HG03135 (cell line): ENCODE results near the gene ARFRP1.
"Not testable (repeated sequence)": the region's sequence is repeated elsewhere in the genome, so short reads cannot be mapped to it uniquely, and the experiment has no call there.

ENCODE experiments used
- ATAC-seq: cut with Tn5 transposase; IDR thresholded peaks from one replicate; pipeline ENCODE4 v1.9.1; 2021; ENCODE audit warnings: mild to moderate bottlenecking, moderate library complexity; ENCODE audit not compliant: unreplicated experiment

The ARFRP1 gene

DNA sequence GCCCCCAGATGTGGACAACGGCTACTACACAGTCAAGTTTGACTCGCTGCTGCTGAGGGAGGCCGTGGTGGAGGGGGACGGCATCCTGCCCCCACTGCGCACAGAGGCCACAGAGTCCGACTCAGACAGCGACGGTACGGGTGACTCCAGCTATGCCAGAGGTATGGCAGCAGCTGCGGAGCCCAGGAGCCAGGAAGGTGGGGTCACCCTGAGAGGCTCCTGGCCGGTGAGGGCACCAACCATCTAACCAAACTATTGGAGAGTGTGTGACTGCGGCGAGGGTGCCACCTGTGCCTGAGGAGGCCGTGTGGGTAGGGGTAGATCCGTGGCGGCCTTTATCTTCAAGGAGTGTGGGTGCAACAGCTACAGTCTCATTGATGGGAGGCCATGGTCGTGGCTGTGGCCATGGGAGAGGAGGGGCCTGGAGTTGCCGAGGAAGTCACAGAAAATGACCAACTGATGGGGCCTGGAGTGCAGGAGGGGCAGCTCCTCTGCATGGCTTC lies 25.9 kb upstream of the ARFRP1 start:
- ATAC-seq = no peak

DNA sequence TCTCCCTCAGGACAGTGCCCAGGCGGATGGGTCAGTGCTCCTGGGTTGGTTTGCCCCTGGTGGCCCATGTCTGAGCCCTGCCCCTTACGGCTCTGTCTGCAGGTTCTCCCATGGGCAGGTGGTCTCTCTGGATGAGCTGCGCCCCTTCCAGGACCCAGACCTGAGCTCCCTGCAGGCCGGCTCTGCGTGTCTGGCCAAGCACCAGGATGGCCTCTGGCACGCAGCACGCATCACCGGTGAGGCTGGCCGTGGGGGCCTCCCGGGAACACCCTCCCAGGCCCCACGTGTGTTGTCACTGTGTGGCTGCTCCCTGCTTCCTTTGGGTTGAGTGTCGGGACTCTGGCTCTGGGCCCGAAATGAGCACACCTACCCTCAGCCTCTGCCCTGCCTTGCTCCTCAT lies 25.3 kb upstream of the ARFRP1 start:
- no peak for ATAC-seq

DNA sequence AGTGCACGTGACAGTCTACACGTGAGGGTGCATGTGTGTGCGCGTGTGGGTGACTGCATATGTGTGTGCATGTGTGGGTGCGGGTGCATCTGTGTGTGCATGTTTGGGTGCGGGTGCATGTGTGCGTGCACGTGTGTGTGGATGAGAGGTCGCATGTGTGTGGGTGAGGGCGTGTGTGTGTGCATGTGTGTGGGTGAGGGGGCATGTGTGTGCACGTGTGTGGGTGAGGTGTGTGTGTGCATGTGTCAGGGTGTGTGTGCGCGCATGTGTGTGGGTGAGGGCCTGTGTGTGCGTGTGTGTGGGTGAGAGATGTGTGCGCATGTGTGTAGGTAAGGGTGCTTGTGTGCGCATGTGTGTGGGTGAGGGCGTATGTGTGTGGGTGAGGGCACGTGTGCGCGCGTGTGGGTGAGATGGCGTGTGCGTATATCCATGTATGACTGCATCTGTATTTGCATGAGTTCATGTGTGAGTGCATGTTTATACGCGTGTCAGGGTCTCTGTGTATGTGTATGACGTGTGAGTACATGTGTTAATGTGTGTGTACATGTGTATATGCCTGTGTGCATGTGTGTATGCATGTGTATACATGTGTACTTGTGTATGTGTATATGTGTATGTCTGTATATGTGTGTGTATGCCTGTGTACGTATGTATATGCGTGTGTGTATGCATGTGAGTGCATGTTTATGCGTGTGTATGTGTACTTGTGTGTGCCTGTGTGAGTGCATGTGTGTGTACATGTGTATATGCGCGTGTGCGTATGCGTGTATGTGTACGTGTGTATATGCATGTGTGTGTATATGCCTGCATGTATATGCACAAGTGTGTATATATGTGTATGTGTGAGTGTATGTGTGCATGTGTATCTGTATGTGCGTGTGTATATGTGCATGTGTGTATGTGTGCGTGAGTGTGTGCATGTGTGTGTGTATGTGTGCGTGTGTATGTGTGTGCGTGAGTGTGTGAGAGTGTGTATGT lies 24.6 kb upstream of the ARFRP1 start:
- ATAC-seq = no peak

DNA sequence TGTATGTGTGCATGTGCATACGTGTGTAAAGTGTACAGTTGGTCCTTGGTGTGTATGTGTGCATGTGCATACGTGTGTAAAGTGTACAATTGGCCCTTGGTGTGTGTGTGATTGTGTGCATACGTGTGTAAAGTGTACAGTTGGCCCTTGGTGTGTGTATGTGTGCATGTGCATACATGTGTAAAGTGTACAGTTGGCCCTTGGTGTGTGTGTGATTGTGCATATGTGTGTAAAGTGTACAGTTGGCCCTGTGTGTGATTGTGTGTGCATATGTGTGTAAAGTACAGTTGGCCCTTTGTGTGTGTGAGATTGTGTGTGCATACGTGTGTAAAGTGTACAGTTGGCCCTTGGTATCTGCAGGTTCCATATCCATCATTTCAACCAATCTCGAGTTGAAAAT lies 23.6 kb upstream of the ARFRP1 start:
- no peak for ATAC-seq

DNA sequence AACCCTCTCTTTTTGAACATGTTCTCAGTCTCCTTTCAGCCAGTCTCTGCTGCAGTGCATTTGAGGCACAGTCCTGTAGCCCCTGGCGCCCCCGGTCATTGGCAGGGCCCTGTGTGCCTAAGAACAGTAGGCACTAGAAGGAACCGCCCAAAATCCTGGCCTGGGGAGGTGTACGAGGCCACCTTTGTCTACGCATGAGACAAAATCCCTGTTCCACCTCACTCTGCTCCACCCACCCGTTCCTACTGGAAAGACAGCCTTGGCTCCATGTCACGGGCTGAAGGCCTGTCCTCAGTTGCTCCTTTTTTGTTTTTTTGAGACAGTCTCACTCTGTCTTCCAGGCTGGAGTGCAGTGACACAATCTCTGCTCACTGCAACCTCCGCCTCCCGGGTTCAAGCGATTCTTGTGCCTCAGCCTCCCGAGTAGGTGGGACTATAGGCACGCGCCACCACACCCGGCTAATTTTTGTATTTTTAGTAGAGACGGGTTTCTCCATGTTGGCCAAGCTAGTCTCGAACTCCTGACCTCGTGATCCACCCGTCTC lies 22.5 kb upstream of the ARFRP1 start:
- not testable (repeated sequence) for ATAC-seq

DNA sequence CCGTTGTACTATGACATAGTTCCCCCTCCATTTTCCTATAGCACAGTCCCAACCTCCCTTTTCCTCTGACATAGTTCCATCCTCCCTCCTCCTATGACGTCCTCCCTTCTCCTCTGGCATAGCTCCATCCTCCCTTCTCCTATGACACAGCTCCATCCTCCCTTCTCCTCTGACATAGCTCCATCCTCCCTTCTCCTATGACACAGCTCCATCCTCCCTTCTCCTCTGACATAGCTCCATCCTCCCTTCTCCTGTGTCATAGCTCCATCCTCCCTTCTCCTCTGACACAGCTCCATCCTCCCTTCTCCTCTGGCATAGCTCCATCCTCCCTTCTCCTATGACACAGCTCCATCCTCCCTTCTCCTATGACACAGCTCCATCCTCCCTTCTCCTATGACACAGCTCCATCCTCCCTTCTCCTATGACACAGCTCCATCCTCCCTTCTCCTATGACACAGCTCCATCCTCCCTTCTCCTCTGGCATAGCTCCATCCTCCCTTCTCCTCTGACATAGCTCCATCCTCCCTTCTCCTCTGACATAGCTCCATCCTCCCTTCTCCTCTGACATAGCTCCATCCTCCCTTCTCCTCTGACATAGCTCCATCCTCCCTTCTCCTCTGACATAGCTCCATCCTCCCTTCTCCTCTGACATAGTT lies 15.3 kb upstream of the ARFRP1 start:
- ATAC-seq = not testable (repeated sequence)

DNA sequence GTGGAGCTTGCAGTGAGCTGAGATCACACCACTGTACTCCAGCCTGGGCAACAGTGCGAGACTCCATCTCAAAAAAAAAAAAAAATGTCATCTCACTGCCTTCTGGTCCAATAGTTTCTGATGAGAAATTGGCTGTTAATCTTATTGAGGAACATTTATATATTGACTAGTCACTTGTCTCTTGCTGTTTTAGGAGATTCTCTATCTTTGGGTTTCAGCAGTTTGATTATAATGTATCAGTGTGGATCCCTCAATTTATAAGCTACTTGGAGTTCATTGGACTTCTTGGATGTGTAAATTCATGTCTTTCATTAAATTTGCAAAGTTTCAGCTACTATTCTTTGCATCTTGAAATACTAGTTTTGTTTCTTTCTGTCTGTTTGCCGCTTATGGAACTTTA lies 11.2 kb upstream of the ARFRP1 start:
- ATAC-seq = no peak

DNA sequence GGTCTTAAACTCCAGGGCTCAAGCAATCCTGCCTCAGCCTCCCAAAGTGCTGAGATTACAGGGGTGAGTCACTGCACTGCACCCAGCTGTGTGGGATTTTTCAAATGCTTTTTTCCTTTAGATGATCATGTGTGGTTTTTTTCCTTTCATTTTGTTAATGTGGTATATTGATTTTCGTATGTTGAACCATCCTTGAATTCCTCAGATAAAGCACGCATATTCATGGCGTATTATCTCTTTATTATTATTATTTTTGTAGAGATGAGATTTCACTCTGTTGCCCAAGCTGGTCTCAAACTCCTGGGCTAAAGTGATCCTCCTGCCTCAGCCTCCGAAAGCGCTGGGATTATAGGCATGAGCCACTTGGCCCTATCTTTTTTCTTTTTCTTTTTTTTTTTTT lies 7.1 kb upstream of the ARFRP1 start:
- no peak for ATAC-seq

DNA sequence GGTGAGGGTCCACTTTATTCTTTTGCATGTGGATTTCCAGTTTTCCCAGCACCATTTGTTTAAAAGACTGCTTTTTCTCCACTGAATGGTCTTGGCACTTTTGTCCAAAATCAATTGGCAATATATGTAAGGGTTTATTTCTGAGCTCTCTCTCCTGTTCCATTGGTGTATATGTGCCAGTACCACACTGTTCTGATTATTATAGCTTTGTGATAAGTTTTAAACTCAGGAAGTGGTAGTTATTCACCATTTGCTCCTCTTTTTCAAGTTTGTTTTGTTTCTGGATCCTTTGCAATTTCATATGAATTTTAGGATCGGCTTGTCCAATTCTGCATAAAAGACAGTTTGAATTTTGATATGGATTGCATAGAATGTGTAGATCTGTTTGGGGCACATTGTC lies 4.4 kb upstream of the ARFRP1 start:
- ATAC-seq = no peak

DNA sequence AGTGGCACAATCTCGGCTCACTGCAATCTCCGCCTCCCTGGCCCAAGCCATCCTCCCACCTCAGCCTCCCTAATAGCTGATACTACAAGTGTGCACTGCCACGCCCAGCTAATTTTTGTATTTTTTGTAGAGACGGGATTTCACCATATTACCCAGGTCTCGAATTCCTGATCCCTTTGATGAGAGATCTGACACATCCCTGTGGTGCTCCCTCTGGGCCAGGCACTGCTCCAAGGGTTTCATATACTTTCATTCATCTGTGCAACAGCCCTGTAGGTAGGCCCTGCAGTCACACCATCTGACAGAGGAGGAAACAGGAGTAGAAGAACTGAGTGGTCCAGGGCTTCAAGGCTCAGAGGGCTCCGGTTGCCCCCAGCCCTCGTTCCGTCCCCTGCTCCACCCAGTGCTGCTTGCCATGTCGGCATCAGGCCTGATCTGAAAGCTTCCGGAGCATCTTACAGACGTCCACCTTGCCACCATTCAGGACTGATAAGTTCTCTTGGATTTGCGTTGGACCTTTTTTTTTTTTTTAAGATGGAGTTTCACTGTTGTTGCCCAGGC lies 3.4 kb upstream of the ARFRP1 start:
- no peak for ATAC-seq

DNA sequence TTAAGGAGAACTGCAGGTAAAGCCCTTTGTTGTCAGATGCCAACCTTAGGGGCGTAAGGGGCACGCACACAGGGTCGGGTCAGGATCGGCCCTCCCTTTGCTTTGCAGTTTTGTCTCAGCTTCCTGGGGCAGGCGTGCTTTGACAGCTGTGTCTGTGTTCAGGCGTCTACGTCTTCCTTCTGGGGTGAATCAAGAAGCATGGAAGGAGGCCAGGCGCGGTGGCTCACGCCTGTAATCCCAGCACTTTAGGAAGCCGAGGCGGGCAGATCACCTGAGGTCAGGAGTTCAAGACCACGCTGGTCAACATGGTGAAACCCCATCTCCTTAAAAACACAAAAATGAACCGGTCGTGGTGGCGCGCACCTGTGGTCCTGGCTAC lies 1.4 kb upstream of the ARFRP1 start:
- ATAC-seq = no peak

DNA sequence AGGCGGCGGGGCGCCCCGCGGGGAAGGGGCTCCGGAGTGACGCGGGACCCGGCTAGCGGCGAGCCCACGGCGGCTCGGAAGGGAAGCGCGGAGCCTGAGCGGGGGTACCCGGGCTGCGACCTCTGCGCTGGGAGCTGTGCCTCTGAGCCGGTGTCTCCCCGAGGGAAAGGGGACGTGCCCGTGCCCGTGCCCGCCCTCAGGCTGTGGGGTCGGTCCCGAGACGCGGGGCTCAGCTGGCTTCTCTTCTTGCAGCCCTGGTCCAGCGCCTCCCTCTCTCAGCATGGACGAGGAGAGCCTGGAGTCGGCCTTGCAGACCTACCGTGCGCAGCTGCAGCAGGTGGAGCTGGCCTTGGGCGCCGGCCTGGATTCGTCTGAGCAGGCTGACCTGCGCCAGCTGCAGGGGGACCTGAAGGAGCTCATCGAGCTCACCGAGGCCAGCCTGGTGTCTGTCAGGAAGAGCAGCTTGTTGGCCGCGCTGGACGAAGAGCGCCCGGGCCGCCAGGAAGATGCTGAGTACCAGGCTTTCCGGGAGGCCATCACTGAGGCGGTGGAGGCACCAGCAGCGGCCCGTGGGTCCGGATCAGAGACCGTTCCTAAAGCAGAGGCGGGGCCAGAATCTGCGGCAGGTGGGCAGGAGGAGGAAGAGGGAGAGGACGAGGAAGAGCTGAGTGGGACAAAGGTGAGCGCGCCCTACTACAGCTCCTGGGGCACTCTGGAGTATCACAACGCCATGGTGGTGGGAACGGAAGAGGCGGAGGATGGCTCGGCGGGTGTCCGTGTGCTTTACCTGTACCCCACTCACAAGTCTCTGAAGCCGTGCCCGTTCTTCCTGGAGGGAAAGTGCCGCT lies 749 bp upstream of the ARFRP1 start:
- peak; percentile 10 for ATAC-seq

DNA sequence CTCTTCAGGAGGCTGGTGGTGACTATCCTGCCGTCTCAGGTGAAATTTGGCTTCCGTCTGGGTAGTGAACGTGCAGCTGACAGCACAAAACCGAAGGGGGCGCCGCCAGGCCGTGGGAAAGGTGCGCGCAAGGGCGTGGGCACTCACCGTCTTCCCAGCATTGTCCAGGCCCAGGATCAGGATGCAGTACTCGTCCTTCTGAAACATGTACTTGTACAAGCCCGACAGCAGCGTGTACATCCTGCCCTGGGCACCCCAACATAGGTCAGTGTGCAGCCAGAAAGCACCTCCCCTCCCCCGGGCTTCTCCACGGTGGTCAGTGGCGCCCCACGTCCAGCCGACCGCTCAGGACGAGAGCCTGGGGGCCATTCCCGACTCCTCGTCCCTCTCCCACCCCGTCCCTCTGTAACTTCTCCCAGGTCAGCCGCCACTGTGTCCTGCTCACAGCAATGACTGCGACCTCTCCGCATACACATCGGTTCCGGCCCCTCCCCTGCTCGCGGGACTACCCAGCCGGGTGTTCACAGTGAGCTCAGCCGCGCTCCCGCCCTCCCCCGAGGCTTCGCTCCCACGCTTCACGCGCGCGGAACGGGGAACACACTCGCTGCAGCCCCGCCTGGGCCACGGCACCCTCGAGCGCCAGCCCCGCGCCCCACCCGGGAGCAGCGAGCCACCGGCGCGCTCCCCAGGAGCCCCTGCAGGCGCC lies 771 bp downstream of the ARFRP1 start:
- ATAC-seq = peak; percentile 31

DNA sequence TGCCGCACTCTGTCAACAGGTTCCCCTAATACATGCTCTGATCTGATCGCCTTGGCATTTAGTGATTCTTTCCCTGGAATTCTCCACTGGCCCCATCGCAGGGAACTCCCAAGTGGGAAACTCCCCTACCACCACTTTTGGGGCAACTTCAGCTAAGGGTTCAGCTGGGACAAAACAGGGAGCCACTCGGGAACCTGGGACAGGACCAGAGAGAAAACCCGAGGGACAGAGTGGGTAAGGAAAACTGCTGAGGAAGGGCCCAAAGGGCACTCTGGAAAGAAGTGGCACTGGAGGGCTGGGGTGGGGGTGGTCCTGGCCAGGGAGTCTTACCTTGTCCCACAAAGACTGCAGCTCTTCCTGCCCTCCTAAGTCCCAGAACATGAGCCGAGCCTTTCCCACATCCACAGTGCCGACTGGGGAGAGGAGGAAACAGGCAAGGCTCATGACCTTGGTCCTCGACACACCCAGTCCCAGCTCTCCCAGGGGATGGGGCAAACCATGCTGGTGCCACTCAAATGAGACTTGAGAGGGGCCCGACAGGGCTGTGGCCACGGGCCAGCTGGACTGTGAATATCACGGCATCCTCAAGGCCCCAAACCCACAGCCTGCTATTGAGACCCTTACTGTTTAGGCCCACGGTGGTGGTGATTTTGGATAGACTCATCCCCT lies 1.6 kb downstream of the ARFRP1 start:
- ATAC-seq = no peak

DNA sequence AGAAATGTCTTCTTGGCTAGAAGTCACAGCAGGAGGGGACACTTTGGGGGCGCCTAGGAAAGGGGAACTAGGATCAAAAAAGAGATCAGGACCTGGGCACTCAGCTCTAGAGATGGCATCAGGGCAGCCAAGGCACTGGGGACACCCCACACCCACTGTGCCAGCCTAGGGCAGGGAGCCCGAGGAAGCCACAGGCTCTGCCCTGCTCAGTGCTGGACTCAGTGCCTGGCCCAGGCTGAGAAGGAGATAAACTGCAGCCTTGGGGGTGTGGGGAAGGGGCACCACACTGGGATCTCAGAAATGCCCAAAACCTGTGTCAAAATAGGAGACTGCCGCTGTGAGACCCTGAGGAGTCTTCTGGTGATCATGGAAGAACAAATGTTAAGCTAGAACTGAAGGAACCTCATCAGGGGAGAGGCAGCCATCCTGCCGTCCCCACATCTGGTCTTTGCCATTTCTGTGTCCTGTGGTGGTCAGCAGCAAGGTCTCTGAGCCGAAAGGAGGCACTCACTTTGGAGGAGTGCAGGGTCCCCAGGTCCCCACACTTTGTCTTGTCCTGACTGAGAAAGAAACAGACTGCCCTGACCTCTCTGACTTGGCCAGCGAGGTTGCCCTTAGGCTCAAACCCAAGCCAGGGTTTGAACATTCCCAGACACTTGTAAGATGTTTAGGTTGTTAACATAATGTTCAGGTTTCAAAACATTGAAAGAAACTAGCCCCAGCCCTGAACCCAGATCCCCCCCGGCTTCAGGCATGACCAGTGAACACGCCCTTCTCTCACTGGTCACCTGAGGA lies 2.3 kb downstream of the ARFRP1 start:
- no peak for ATAC-seq

DNA sequence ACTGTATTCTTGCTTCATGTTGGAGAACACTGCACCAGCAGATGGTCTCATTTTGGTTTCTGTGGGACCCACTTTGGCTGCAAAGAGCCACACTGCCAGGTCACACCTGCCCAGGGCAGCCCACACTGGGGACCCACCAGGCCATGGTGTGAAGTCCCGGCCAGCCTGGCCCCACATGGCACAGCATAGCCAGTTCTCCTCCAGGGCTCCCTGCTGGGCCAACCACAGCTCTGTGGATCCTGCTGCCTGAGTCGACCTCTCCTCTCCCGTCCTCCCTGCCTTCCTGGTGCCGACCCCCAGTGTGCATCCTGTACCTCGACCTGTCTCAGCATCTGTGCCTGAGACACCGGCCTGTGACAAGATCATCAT lies 3.0 kb downstream of the ARFRP1 start:
- ATAC-seq = no peak

DNA sequence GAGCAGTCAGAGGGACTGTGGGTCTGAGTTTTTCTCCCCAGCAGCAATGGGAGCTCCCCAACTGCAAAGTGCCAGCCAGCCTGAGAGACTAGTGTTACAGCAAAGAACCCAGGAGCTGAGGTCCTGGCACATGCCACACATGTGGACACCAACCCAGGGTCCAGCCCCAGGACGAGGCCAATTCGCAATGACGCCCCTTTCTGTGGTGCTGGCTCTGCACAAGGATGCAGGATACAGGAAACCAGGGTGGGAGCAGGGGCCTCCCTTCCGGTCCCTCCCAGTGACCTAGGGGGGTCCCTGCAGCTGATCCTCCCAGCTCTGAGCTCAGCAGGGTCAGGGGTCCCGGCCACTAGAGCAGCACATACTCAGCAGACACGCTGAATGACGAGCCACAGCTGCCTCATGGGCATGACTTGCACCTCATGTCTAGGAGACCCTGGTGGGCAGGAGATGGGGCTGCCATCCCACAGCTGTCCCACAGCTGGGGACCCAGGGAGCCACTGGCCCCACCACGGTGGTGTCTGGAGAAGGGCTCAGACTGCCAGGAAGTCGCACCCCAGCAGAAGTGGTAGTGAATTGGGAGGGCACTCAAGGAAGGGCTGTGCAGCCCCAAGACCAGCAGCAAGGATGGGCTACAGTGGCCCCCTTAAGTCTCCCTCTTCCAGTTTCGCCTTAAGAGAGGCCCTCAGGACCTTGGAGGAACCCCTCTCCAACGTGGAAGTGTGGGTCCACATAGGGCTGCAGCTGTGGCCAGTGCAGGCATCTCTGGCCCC lies 3.6 kb downstream of the ARFRP1 start:
- ATAC-seq = no peak

DNA sequence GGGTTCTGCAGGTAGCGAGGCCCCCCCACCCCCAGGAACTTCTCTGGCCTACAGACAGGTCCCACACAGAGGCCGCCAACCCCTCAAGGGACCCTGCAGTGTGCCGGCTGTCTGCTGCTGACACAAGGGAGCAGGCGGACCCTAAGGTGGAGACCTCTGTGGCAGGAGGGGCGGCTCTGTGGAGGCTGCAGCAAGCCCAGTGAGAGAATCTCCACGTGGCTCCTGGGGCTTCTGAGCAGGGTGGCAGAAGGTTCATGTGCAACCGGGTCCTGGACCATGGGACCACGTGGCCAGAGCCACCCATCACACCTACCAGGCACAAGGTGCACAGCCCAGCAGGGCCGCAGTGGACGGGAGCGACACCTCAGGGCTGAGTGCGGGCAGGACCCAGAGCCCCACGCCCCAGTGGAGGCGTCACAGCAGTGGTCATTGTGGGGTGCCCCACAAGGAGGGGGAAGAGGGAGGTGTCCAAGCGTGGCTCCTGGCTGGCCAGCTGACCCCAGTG lies 4.3 kb downstream of the ARFRP1 start:
- no peak for ATAC-seq
